Fibroblast of lung (primary cell): ENCODE results near the gene SCP2.

ENCODE experiments used
- EZH2 ChIP-seq: IDR thresholded peaks from 2 replicates; pipeline ENCODE4 v1.5.1; 2012; ENCODE audit warnings: low read length, control low read depth, mild to moderate bottlenecking; ENCODE audit errors: missing control alignments
- TF ChIP-seq, protein P1 (sequence below), 2 donors: IDR thresholded peaks in 1 of 2; conservative IDR thresholded peaks in 1 of 2; 1 replicate in 1 of 2; 2 replicates in 1 of 2; pipeline ENCODE4 v1.5.1; 2011 to 2012; ENCODE audit warnings: low read length in 2 of 2, control low read depth in 1 of 2, inconsistent platforms in 1 of 2, low read depth in 1 of 2, mild to moderate bottlenecking in 1 of 2

DNA sequence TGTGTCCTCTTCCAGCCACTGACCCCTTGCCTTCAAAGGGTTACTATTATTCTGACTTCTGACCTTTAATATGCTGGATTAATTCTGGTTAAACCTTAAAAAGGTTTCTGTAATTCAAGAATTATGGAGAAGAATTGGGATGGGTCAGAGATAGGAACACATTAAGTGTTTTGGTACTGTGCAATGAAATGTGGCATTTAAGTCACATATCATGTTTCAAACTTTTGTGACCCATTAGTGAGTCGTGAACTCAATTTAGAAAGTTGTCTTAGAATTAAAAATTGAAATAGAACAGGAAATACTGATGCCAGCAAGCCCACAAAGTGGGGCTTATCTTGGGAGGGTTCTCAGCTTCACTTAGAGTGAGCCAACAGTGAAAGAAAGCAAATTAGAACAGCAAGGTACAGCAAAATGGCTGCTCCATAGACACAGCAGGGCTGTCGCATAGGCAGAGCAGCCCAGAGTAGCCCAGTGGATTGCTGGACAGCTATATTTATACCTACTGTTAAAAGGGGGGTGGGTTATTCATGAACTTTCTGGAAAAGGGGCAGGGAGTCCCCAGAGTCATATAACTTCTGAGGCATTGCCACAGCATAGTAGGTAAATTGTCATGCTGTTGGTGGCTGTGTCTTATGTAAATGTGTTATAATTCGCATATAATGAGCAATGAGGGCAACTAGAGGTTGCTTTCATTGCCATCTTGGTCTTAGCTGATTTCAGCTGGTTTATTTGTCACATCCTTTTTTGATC is 10.5 kb downstream of the SCP2 start:
- no peak for TF ChIP-seq EZH2
- TF ChIP-seq, protein P1, sequence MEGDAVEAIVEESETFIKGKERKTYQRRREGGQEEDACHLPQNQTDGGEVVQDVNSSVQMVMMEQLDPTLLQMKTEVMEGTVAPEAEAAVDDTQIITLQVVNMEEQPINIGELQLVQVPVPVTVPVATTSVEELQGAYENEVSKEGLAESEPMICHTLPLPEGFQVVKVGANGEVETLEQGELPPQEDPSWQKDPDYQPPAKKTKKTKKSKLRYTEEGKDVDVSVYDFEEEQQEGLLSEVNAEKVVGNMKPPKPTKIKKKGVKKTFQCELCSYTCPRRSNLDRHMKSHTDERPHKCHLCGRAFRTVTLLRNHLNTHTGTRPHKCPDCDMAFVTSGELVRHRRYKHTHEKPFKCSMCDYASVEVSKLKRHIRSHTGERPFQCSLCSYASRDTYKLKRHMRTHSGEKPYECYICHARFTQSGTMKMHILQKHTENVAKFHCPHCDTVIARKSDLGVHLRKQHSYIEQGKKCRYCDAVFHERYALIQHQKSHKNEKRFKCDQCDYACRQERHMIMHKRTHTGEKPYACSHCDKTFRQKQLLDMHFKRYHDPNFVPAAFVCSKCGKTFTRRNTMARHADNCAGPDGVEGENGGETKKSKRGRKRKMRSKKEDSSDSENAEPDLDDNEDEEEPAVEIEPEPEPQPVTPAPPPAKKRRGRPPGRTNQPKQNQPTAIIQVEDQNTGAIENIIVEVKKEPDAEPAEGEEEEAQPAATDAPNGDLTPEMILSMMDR (conservative IDR thresholded peaks at IDR 0.05 in 1 of 2, IDR thresholded peaks at IDR 0.05 in 1 of 2; ENCODE audit: low read depth in 1 of 2, low read length in 2 of 2) = no peak
